HG03025 (cell line): ENCODE measurements around the gene WWOX.

Source experiments
- ATAC-seq: cut with Tn5 transposase; IDR thresholded peaks from one replicate; pipeline ENCODE4 v1.9.1; 2021; ENCODE audit warnings: mild to moderate bottlenecking, moderate library complexity; ENCODE audit not compliant: unreplicated experiment, low FRiP score

The WWOX gene

GRCh38 chr16:78982096-78982744, 882.8 kb downstream of the WWOX start:
- no peak for ATAC-seq

- no peak for ATAC-seq
Observed at GRCh38 chr16:78984324-78984723, 884.9 kb downstream of the WWOX start.

GRCh38 chr16:78984887-78985464, 885.5 kb downstream of the WWOX start:
- ATAC-seq: no peak

- ATAC-seq: no peak
Observed at GRCh38 chr16:78985716-78986605, 886.5 kb downstream of the WWOX start.

- ATAC-seq: no peak
Observed at GRCh38 chr16:78987666-78988065, 888.2 kb downstream of the WWOX start.

GRCh38 chr16:78988361-78988969, 889.0 kb downstream of the WWOX start:
- no peak for ATAC-seq

GRCh38 chr16:78990309-78990701, 890.9 kb downstream of the WWOX start:
- ATAC-seq: no peak

GRCh38 chr16:78992001-78992400, 892.5 kb downstream of the WWOX start:
- no peak for ATAC-seq

- no peak for ATAC-seq
Observed at GRCh38 chr16:78993346-78993745, 893.9 kb downstream of the WWOX start.

- no peak for ATAC-seq
Observed at GRCh38 chr16:78994135-78994745, 894.8 kb downstream of the WWOX start.

- no peak for ATAC-seq
Observed at GRCh38 chr16:78995441-78995840, 896.0 kb downstream of the WWOX start.

- ATAC-seq: no peak
Observed at GRCh38 chr16:78996790-78997189, 897.3 kb downstream of the WWOX start.

GRCh38 chr16:78998879-78999278, 899.4 kb downstream of the WWOX start:
- ATAC-seq: no peak

- ATAC-seq: no peak
Observed at GRCh38 chr16:79001156-79001967, 901.9 kb downstream of the WWOX start.

- no peak for ATAC-seq
Observed at GRCh38 chr16:79003026-79003609, 903.7 kb downstream of the WWOX start.

- ATAC-seq: no peak
Observed at GRCh38 chr16:79004309-79004708, 904.9 kb downstream of the WWOX start.

- ATAC-seq: no peak
Observed at GRCh38 chr16:79005096-79005495, 905.6 kb downstream of the WWOX start.

GRCh38 chr16:79006206-79006605, 906.8 kb downstream of the WWOX start:
- ATAC-seq: no peak

- no peak for ATAC-seq
Observed at GRCh38 chr16:79006765-79007164, 907.3 kb downstream of the WWOX start.

GRCh38 chr16:79007614-79008013, 908.2 kb downstream of the WWOX start:
- ATAC-seq: no peak
